WTC11 (cell line): Measurements from ENCODE around the gene KCNJ13. TPM values are rescaled to one million over a fixed set of nuclear protein-coding genes. Genes with fewer than 3 reads are reported as not detected.

ENCODE experiments used
- ATAC-seq: fragments of 200-7000 bp; cut with Tn5 transposase; 2 replicates; pipeline ENCODE4 v1.10.0; 2021; ENCODE audit warnings: mild to moderate bottlenecking, moderate library complexity
- CTCF ChIA-PET: fragments of 300-600 bp; sonication (Branson Sonifier 250); formaldehyde crosslinking; loops from one replicate; lab custom pipeline; 2021; ENCODE audit warnings: antibody characterized with exemption; lab: Charles Lee
- POLR2A ChIA-PET: fragments of 350-600 bp; sonication (Branson Sonifier 250); formaldehyde crosslinking; loops from one replicate; lab custom pipeline; 2021; ENCODE audit warnings: antibody characterized with exemption; lab: Charles Lee
- DNase-seq: peaks from one replicate; pipeline ENCODE4 v3.0.0; 2021; ENCODE audit warnings: low spot score
- H3K27ac Mint-ChIP-seq: 2 replicates; pipeline ENCODE4 v1.8.0; 2021; ENCODE audit warnings: mixed read lengths
- H3K27me3 Mint-ChIP-seq: 2 replicates; pipeline ENCODE4 v1.8.0; 2021; ENCODE audit warnings: low read depth, mild to moderate bottlenecking, moderate library complexity, mixed read lengths
- H3K36me3 Mint-ChIP-seq: 2 replicates; pipeline ENCODE4 v1.8.0; 2021; ENCODE audit warnings: mixed read lengths
- H3K4me1 Mint-ChIP-seq: 2 replicates; pipeline ENCODE4 v1.8.0; 2022; ENCODE audit warnings: mixed read lengths
- H3K4me3 Mint-ChIP-seq: 2 replicates; pipeline ENCODE4 v1.8.0; 2021; ENCODE audit warnings: mild to moderate bottlenecking, moderate library complexity, mixed read lengths
- H3K9me3 Mint-ChIP-seq: 2 replicates; pipeline ENCODE4 v1.8.0; 2021; ENCODE audit warnings: mixed read lengths
- CREB1 ChIP-seq: sonication (generic); formaldehyde crosslinking; IDR thresholded peaks from 2 replicates; pipeline ENCODE4 v1.8.0; 2023; ENCODE audit warnings: mild to moderate bottlenecking, missing genetic modification reagents
- FOXK1 ChIP-seq: sonication (generic); formaldehyde crosslinking; IDR thresholded peaks from 2 replicates; pipeline ENCODE4 v1.8.0; 2022; ENCODE audit warnings: mild to moderate bottlenecking, moderate library complexity, missing genetic modification reagents
- GABPB1 ChIP-seq: sonication (generic); formaldehyde crosslinking; IDR thresholded peaks from 2 replicates; pipeline ENCODE4 v1.8.1; 2023; ENCODE audit warnings: mild to moderate bottlenecking, missing genetic modification reagents
- GTF2I ChIP-seq: fragments of 250-450 bp; sonication (Bioruptor Pico); conservative IDR thresholded peaks from 2 replicates; pipeline ENCODE4 v1.4.0; 2021; ENCODE audit warnings: mild to moderate bottlenecking
- NFE2L1 ChIP-seq: sonication (generic); formaldehyde crosslinking; IDR thresholded peaks from 2 replicates; pipeline ENCODE4 v1.8.1; 2023; ENCODE audit warnings: missing genetic modification reagents
- NR2C2 ChIP-seq: sonication (generic); formaldehyde crosslinking; IDR thresholded peaks from 2 replicates; pipeline ENCODE4 v1.8.0; 2022; ENCODE audit warnings: mild to moderate bottlenecking, missing genetic modification reagents
- SP1 ChIP-seq: sonication (generic); formaldehyde crosslinking; conservative IDR thresholded peaks from 2 replicates; pipeline ENCODE4 v1.8.1; 2022; ENCODE audit warnings: missing genetic modification reagents
- ZNF138 ChIP-seq: sonication (generic); formaldehyde crosslinking; conservative IDR thresholded peaks from 2 replicates; pipeline ENCODE4 v1.8.1; 2022; ENCODE audit warnings: mild to moderate bottlenecking, moderate library complexity, missing genetic modification reagents
- ZNF317 ChIP-seq: sonication (generic); formaldehyde crosslinking; IDR thresholded peaks from 2 replicates; pipeline ENCODE4 v1.8.1; 2023; ENCODE audit warnings: low read depth, mild to moderate bottlenecking, moderate library complexity, missing genetic modification reagents, borderline replicate concordance
- ZNF396 ChIP-seq: fragments of 250-450 bp; sonication (Bioruptor Pico); IDR thresholded peaks from 2 replicates; pipeline ENCODE4 v1.8.0; 2021; ENCODE audit warnings: mild to moderate bottlenecking, moderate library complexity, borderline replicate concordance
- total RNA-seq: library from RNA; stranded (reverse); gene quantifications from 3 replicates; pipeline ENCODE4 v1.2.3, GENCODE V29; 2021
- TF ChIP-seq, protein P1 (sequence below): sonication (generic); formaldehyde crosslinking; IDR thresholded peaks from 2 replicates; pipeline ENCODE4 v1.8.0; 2023; ENCODE audit warnings: mild to moderate bottlenecking, missing genetic modification reagents
- TF ChIP-seq, protein P2 (sequence below): fragments of 250-450 bp; sonication (Bioruptor Pico); IDR thresholded peaks from 2 replicates; pipeline ENCODE4 v2.1.2; 2022; ENCODE audit warnings: mild to moderate bottlenecking, moderate library complexity
- TF ChIP-seq, protein P3 (sequence below): sonication (generic); formaldehyde crosslinking; IDR thresholded peaks from 2 replicates; pipeline ENCODE4 v1.8.1; 2022; ENCODE audit warnings: mild to moderate bottlenecking, missing genetic modification reagents, moderate library complexity, borderline replicate concordance
- TF ChIP-seq, protein P4 (sequence below): sonication (generic); formaldehyde crosslinking; IDR thresholded peaks from 2 replicates; pipeline ENCODE4 v1.8.1; 2023; ENCODE audit warnings: mild to moderate bottlenecking, missing genetic modification reagents
- TF ChIP-seq, protein P5 (sequence below): sonication (generic); formaldehyde crosslinking; IDR thresholded peaks from 2 replicates; pipeline ENCODE4 v1.8.0; 2023; ENCODE audit warnings: missing genetic modification reagents, mild to moderate bottlenecking, borderline replicate concordance
- TF ChIP-seq, protein P6 (sequence below): sonication (generic); formaldehyde crosslinking; IDR thresholded peaks from 2 replicates; pipeline ENCODE4 v1.8.1; 2023; ENCODE audit warnings: mild to moderate bottlenecking, missing genetic modification reagents, moderate library complexity
- TF ChIP-seq, protein P7 (sequence below): sonication (generic); formaldehyde crosslinking; IDR thresholded peaks from 2 replicates; pipeline ENCODE4 v1.8.1; 2023; ENCODE audit warnings: mild to moderate bottlenecking, missing genetic modification reagents, moderate library complexity

Gene KCNJ13
- total RNA-seq, 1 experiment from 2014 or later: not detected

DNA sequence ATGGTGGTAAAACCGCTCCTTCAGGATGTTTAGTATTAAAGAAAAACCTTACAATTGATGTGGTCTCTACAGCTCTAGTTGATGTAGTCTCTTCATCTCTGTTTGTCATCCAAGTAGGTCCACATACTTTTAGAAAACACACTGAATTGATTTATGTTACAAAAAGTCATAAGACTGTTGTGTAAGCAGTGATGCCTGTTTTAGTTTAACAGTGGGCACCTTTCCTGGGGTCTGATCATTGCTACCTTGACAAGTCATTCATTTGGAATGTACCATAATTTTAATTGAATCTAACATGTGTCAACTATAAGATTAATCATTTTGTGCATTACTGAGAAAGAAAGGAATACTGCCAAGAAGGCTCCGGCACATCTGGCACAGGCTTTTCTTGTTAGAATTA lies 44.9 kb downstream of the KCNJ13 start:
- ChIA-PET POLR2A (interaction anchor here (0.6 kb wide), 1 partner anchor 367 kb away, joined by 4 read pairs; no protein-coding TSS in a partner anchor), CTCF (no interaction called here)
- Mint-ChIP-seq H3K4me1 (no peaks in the 10 kb centered on the region), H3K27me3 (no peaks in the 10 kb centered on the region), H3K4me3 (no peak overlapping the region), H3K9me3 (no peaks in the 10 kb centered on the region), H3K27ac (no peak overlapping the region), H3K36me3 (peaks cover 8% of the 10 kb centered on the region; the same call in 1 of the 2 replicates)
- no peak for ATAC-seq
- DNase-seq: no peak
- TF ChIP-seq, protein P1, sequence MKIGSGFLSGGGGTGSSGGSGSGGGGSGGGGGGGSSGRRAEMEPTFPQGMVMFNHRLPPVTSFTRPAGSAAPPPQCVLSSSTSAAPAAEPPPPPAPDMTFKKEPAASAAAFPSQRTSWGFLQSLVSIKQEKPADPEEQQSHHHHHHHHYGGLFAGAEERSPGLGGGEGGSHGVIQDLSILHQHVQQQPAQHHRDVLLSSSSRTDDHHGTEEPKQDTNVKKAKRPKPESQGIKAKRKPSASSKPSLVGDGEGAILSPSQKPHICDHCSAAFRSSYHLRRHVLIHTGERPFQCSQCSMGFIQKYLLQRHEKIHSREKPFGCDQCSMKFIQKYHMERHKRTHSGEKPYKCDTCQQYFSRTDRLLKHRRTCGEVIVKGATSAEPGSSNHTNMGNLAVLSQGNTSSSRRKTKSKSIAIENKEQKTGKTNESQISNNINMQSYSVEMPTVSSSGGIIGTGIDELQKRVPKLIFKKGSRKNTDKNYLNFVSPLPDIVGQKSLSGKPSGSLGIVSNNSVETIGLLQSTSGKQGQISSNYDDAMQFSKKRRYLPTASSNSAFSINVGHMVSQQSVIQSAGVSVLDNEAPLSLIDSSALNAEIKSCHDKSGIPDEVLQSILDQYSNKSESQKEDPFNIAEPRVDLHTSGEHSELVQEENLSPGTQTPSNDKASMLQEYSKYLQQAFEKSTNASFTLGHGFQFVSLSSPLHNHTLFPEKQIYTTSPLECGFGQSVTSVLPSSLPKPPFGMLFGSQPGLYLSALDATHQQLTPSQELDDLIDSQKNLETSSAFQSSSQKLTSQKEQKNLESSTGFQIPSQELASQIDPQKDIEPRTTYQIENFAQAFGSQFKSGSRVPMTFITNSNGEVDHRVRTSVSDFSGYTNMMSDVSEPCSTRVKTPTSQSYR (CRISPR knock-in tag): no peak
- TF ChIP-seq FOXK1 (CRISPR knock-in tag): no peak
- no peak for TF ChIP-seq CREB1 (CRISPR knock-in tag)
- TF ChIP-seq, protein P2, sequence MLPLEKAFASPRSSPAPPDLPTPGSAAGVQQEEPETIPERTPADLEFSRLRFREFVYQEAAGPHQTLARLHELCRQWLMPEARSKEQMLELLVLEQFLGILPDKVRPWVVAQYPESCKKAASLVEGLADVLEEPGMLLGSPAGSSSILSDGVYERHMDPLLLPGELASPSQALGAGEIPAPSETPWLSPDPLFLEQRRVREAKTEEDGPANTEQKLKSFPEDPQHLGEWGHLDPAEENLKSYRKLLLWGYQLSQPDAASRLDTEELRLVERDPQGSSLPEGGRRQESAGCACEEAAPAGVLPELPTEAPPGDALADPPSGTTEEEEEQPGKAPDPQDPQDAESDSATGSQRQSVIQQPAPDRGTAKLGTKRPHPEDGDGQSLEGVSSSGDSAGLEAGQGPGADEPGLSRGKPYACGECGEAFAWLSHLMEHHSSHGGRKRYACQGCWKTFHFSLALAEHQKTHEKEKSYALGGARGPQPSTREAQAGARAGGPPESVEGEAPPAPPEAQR (CRISPR knock-in tag): no peak
- no peak for TF ChIP-seq GTF2I (CRISPR knock-in tag)
- TF ChIP-seq, protein P3, sequence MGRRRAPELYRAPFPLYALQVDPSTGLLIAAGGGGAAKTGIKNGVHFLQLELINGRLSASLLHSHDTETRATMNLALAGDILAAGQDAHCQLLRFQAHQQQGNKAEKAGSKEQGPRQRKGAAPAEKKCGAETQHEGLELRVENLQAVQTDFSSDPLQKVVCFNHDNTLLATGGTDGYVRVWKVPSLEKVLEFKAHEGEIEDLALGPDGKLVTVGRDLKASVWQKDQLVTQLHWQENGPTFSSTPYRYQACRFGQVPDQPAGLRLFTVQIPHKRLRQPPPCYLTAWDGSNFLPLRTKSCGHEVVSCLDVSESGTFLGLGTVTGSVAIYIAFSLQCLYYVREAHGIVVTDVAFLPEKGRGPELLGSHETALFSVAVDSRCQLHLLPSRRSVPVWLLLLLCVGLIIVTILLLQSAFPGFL (CRISPR knock-in tag): no peak
- TF ChIP-seq NR2C2: no peak
- TF ChIP-seq ZNF317: no peak
- TF ChIP-seq NFE2L1 (CRISPR knock-in tag): no peak
- TF ChIP-seq, protein P4, sequence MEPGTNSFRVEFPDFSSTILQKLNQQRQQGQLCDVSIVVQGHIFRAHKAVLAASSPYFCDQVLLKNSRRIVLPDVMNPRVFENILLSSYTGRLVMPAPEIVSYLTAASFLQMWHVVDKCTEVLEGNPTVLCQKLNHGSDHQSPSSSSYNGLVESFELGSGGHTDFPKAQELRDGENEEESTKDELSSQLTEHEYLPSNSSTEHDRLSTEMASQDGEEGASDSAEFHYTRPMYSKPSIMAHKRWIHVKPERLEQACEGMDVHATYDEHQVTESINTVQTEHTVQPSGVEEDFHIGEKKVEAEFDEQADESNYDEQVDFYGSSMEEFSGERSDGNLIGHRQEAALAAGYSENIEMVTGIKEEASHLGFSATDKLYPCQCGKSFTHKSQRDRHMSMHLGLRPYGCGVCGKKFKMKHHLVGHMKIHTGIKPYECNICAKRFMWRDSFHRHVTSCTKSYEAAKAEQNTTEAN: no peak
- TF ChIP-seq ZNF138 (CRISPR knock-in tag): no peak
- TF ChIP-seq, protein P5, sequence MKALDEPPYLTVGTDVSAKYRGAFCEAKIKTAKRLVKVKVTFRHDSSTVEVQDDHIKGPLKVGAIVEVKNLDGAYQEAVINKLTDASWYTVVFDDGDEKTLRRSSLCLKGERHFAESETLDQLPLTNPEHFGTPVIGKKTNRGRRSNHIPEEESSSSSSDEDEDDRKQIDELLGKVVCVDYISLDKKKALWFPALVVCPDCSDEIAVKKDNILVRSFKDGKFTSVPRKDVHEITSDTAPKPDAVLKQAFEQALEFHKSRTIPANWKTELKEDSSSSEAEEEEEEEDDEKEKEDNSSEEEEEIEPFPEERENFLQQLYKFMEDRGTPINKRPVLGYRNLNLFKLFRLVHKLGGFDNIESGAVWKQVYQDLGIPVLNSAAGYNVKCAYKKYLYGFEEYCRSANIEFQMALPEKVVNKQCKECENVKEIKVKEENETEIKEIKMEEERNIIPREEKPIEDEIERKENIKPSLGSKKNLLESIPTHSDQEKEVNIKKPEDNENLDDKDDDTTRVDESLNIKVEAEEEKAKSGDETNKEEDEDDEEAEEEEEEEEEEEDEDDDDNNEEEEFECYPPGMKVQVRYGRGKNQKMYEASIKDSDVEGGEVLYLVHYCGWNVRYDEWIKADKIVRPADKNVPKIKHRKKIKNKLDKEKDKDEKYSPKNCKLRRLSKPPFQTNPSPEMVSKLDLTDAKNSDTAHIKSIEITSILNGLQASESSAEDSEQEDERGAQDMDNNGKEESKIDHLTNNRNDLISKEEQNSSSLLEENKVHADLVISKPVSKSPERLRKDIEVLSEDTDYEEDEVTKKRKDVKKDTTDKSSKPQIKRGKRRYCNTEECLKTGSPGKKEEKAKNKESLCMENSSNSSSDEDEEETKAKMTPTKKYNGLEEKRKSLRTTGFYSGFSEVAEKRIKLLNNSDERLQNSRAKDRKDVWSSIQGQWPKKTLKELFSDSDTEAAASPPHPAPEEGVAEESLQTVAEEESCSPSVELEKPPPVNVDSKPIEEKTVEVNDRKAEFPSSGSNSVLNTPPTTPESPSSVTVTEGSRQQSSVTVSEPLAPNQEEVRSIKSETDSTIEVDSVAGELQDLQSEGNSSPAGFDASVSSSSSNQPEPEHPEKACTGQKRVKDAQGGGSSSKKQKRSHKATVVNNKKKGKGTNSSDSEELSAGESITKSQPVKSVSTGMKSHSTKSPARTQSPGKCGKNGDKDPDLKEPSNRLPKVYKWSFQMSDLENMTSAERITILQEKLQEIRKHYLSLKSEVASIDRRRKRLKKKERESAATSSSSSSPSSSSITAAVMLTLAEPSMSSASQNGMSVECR (CRISPR knock-in tag): no peak

DNA sequence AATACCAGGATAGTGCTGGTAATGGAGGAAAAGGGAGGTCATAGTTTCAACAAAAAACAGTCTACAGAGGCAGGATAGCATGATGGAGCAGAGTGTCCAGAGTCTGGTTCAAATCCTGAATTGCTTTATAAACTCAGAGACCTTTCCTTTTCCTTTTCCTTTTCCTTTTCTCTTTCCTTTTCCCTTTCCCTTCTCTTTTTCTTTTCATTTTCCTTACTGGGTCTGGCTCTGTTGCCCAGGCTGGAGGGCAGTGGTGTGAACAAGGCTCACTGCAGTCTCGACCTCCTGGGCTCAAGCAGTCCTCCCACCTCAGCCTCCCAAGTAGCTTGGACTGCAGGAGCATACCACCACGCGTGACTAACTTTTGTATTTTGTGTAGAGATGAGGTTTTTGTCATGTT lies 47.6 kb downstream of the KCNJ13 start:
- DNase-seq: no peak
- Mint-ChIP-seq H3K4me3 (no peak overlapping the region), H3K36me3 (peaks cover 12% of the 10 kb centered on the region), H3K9me3 (no peaks in the 10 kb centered on the region), H3K27me3 (no peaks in the 10 kb centered on the region), H3K27ac (no peak overlapping the region), H3K4me1 (no peaks in the 10 kb centered on the region)
- ATAC-seq: no peak
- CTCF ChIA-PET: interaction anchor here (1.0 kb wide), 1 partner anchor 118 kb away, joined by 4 read pairs; no protein-coding TSS in a partner anchor
- no peak for TF ChIP-seq SP1 (CRISPR knock-in tag)
- TF ChIP-seq ZNF396 (CRISPR knock-in tag): no peak
- TF ChIP-seq NR2C2: no peak
- TF ChIP-seq GABPB1 (CRISPR knock-in tag): no peak
- TF ChIP-seq, protein P6, sequence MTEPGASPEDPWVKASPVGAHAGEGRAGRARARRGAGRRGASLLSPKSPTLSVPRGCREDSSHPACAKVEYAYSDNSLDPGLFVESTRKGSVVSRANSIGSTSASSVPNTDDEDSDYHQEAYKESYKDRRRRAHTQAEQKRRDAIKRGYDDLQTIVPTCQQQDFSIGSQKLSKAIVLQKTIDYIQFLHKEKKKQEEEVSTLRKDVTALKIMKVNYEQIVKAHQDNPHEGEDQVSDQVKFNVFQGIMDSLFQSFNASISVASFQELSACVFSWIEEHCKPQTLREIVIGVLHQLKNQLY (CRISPR knock-in tag): no peak
- TF ChIP-seq, protein P7, sequence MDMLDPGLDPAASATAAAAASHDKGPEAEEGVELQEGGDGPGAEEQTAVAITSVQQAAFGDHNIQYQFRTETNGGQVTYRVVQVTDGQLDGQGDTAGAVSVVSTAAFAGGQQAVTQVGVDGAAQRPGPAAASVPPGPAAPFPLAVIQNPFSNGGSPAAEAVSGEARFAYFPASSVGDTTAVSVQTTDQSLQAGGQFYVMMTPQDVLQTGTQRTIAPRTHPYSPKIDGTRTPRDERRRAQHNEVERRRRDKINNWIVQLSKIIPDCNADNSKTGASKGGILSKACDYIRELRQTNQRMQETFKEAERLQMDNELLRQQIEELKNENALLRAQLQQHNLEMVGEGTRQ (CRISPR knock-in tag): no peak
- TF ChIP-seq, all 79 proteins: peak for 0
- POLR2A ChIA-PET: no interaction called here
